Neural crest cell (in vitro differentiated cells): ENCODE measurements around the gene GNA12. TPM values are rescaled to one million over a fixed set of nuclear protein-coding genes. Genes with fewer than 3 reads are reported as not detected.

Experiments
- DNase-seq: peaks from one replicate; pipeline ENCODE4 v3.0.0; 2021; ENCODE audit warnings: low read depth, mixed read lengths, low spot score
- H3K27ac Mint-ChIP-seq: one replicate; pipeline ENCODE4 v1.8.0; 2021; ENCODE audit warnings: mild to moderate bottlenecking, mixed read lengths; ENCODE audit not compliant: unreplicated experiment
- H3K27me3 Mint-ChIP-seq: 2 replicates; pipeline ENCODE4 v1.8.0; 2021; ENCODE audit warnings: low read depth, mild to moderate bottlenecking, mixed read lengths
- H3K36me3 Mint-ChIP-seq: 2 replicates; pipeline ENCODE4 v1.8.0; 2021; ENCODE audit warnings: low read depth, mild to moderate bottlenecking, mixed read lengths
- H3K4me1 Mint-ChIP-seq: 2 replicates; pipeline ENCODE4 v1.8.0; 2021; ENCODE audit warnings: mixed read lengths
- H3K4me3 Mint-ChIP-seq: one replicate; pipeline ENCODE4 v1.8.0; 2021; ENCODE audit warnings: mild to moderate bottlenecking, mixed read lengths
- H3K9me3 Mint-ChIP-seq: 2 replicates; pipeline ENCODE4 v1.8.0; 2021; ENCODE audit warnings: mixed read lengths
- CTCF ChIP-seq: fragments of 200-600 bp; sonication (generic); conservative IDR thresholded peaks from 2 replicates; pipeline ENCODE4 v1.5.0; 2021; ENCODE audit warnings: antibody characterized with exemption, mild to moderate bottlenecking
- total RNA-seq: library from RNA; stranded (reverse); gene quantifications from 2 replicates; pipeline ENCODE4 v1.2.1, GENCODE V29; 2021

The GNA12 gene
- total RNA-seq, 1 donor from 2014 or later = 63.5 TPM

DNA sequence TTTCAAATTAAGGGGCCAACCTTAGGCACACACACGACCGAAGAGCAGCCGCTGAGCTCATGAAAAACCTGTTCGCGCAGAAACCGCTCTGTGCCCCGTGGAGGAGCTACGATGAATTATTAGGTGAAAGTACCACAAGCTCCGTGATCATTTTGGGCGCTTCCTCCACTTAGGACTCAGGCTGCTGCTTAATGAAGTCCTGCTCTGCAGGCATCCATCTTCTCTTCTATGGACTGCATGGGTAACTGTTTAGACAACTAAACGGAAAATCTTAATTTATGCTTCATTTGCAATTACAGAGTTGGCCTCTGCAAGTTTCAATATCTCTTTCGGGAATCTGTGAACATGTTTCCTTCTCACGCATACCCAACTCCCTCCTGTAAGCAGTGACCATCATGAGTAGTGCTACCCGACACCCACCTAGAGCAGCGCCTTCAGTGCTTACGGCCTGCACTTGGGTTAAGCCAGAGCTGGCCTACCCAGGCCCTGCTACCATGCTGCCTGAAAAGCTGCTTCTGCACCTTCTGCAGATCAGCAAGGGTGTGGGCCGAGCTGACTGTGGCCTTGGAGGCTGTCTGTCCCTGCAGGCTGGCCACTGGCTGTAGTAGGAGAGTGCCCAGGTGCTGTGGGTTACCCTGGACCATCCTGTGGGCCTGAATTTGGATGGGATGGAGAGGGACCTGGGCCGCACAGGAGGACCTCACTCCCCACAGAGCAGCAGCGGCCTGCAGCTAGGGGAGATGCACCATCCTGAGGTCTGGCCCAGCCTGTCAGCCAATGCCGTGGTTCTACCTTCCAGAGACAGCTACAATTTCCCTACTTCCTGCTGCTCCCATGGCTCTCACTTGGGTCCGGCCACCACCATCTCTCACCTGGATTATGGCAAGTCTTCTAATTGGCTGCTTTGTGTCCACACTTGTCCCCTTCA lies 36.0 kb downstream of the GNA12 start:
- Mint-ChIP-seq H3K4me3 (no peak overlapping the region), H3K4me1 (peaks cover 41% of the 10 kb centered on the region)

GRCh38 chr7:2807460-2807844 lies 36.7 kb downstream of the GNA12 start:
- H3K4me1 Mint-ChIP-seq = peaks cover 48% of the 10 kb centered on the region

More for the DNA sequence above, 36.0 kb downstream of the GNA12 start:
- Mint-ChIP-seq H3K9me3 (no peaks in the 10 kb centered on the region), H3K36me3 (peaks cover 10% of the 10 kb centered on the region), H3K27me3 (no peaks in the 10 kb centered on the region), H3K27ac (no peak overlapping the region)
- DNase-seq = no peak
- TF ChIP-seq CTCF = no peak

DNA sequence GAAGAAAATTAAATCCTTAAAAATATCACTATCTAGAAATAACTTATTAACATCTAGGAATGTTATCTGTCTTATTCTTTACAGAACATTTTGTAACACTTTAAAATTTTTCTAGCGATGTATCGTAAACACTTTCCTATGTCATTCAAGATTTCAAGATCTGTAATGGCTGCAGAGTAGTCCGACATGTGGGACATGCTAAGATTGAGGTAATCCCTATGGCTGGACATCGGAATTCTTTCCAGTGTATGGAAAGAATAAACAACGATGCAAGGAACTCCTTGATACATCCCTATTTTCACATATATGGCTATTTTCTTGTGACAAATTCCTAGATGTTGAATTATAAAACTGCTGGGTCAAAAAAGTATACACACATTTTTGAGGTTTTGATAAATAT lies 37.5 kb downstream of the GNA12 start:
- Mint-ChIP-seq H3K4me3 (no peak overlapping the region), H3K27ac (no peak overlapping the region), H3K4me1 (peaks cover 55% of the 10 kb centered on the region), H3K9me3 (no peaks in the 10 kb centered on the region), H3K36me3 (peaks cover 10% of the 10 kb centered on the region), H3K27me3 (no peaks in the 10 kb centered on the region)
- TF ChIP-seq CTCF = no peak
- DNase-seq = no peak

More at GRCh38 chr7:2807460-2807844, 36.7 kb downstream of the GNA12 start:
- H3K27ac Mint-ChIP-seq = no peak overlapping the region
- no peaks in the 10 kb centered on the region for H3K27me3 Mint-ChIP-seq
- no peak for TF ChIP-seq CTCF
- H3K4me3 Mint-ChIP-seq = no peak overlapping the region
- DNase-seq = no peak
- no peaks in the 10 kb centered on the region for H3K9me3 Mint-ChIP-seq
- H3K36me3 Mint-ChIP-seq = peaks cover 10% of the 10 kb centered on the region

DNA sequence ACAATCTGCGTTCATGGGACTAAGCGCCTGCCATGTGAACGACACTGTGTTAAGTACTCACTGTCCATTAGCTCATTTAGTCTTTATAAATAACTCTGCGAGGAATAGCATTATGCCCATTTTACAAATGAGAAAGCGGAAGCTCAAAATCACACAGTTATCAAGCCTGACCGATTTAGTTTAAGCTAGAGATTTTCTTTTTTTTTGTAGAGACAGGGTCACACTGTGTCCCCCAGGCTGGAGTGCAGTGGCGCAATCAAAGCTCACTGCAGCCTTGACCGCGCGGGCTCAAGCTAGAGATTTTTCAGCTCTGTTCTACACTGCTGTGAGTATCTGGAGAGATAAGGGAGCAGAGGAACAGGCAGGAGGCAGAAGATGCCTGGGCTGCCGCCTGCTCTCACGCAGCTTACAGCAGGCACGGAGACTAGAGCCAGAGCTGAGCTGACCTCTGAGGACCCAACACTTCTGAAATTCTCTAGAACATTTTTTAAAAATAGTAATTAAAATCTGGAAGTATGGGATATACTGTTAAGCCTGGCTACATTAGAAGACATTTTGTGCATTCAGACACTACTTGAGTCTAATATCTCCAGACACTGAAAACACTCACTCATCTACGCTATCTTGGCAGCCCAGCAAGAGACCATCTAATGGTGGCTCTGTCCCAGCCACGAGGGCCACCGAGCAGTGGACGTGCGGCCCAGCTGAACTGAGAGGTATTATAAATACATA lies 38.7 kb downstream of the GNA12 start:
- Mint-ChIP-seq H3K27ac (no peak overlapping the region), H3K27me3 (no peaks in the 10 kb centered on the region), H3K36me3 (peaks cover 4% of the 10 kb centered on the region), H3K4me1 (peaks cover 52% of the 10 kb centered on the region), H3K4me3 (no peak overlapping the region), H3K9me3 (no peaks in the 10 kb centered on the region)
- TF ChIP-seq CTCF = no peak
- DNase-seq = no peak

GRCh38 chr7:2804227-2804763 lies 39.8 kb downstream of the GNA12 start:
- TF ChIP-seq CTCF = peak; percentile 22
- Mint-ChIP-seq H3K27ac (peak overlapping the region; percentile 54), H3K4me1 (peaks cover 51% of the 10 kb centered on the region), H3K36me3 (no peaks in the 10 kb centered on the region), H3K4me3 (no peak overlapping the region), H3K27me3 (no peaks in the 10 kb centered on the region), H3K9me3 (no peaks in the 10 kb centered on the region)
- no peak for DNase-seq
